Stomach smooth muscle (tissue), 2 donors: Measurements from ENCODE around the gene SLC10A7.

Experiments
- H3K27ac ChIP-seq: one replicate; pipeline ENCODE4 v1.7.0; 2013; ENCODE audit warnings: mild to moderate bottlenecking, low read length, inconsistent platforms
- H3K27me3 ChIP-seq, 2 donors: one replicate each; pipeline ENCODE4 v1.7.0; 2013; ENCODE audit warnings: low read length in 2 of 2; ENCODE audit not compliant: insufficient read depth in 2 of 2, control insufficient read depth in 1 of 2
- H3K36me3 ChIP-seq, 2 donors: one replicate each; pipeline ENCODE4 v1.7.0; 2013; ENCODE audit warnings: low read length in 2 of 2; ENCODE audit not compliant: control insufficient read depth in 2 of 2, insufficient read depth in 2 of 2
- H3K4me1 ChIP-seq: one replicate; pipeline ENCODE4 v1.7.0; 2013; ENCODE audit warnings: low read length; ENCODE audit not compliant: control insufficient read depth, insufficient read depth
- H3K4me3 ChIP-seq, 2 donors: one replicate each; pipeline ENCODE4 v1.7.0; 2013; ENCODE audit warnings: low read length in 2 of 2
- H3K9ac ChIP-seq, 2 donors: one replicate each; pipeline ENCODE4 v1.7.0; 2013; ENCODE audit warnings: low read length in 2 of 2, mild to moderate bottlenecking in 1 of 2
- H3K9me3 ChIP-seq, 2 donors: one replicate each; pipeline ENCODE4 v1.7.0; 2013; ENCODE audit warnings: low read length in 2 of 2; ENCODE audit not compliant: control insufficient read depth in 2 of 2
- donor health status: healthy.
- donor health status: Pancreatic carcinoma.

The SLC10A7 gene

GRCh38 chr4:146317783-146318182, 204.0 kb downstream of the SLC10A7 start:
- Histone ChIP-seq H3K9me3 (no peaks in the 10 kb centered on the region), H3K4me3 (no peak overlapping the region), H3K36me3 (no peaks in the 10 kb centered on the region), H3K9ac (no peak overlapping the region), H3K4me1 (no peaks in the 10 kb centered on the region), H3K27ac (no peak overlapping the region), H3K27me3 (no peaks in the 10 kb centered on the region)

GRCh38 chr4:146315184-146315583, 206.6 kb downstream of the SLC10A7 start:
- H3K27ac ChIP-seq = no peak overlapping the region
- no peaks in the 10 kb centered on the region for H3K27me3 ChIP-seq
- no peaks in the 10 kb centered on the region for H3K4me1 ChIP-seq
- no peaks in the 10 kb centered on the region for H3K9me3 ChIP-seq
- H3K9ac ChIP-seq = no peak overlapping the region
- H3K36me3 ChIP-seq = no peaks in the 10 kb centered on the region
- no peak overlapping the region for H3K4me3 ChIP-seq

GRCh38 chr4:146311238-146311970, 210.3 kb downstream of the SLC10A7 start:
- no peaks in the 10 kb centered on the region for H3K27me3 ChIP-seq
- no peak overlapping the region for H3K4me3 ChIP-seq
- no peak overlapping the region for H3K9ac ChIP-seq
- H3K4me1 ChIP-seq = no peaks in the 10 kb centered on the region
- no peaks in the 10 kb centered on the region for H3K9me3 ChIP-seq
- no peak overlapping the region for H3K27ac ChIP-seq
- H3K36me3 ChIP-seq = no peaks in the 10 kb centered on the region

GRCh38 chr4:146310319-146311021, 211.3 kb downstream of the SLC10A7 start:
- H3K36me3 ChIP-seq = no peaks in the 10 kb centered on the region
- H3K4me3 ChIP-seq = no peak overlapping the region
- H3K27ac ChIP-seq = no peak overlapping the region
- no peaks in the 10 kb centered on the region for H3K9me3 ChIP-seq
- no peak overlapping the region for H3K9ac ChIP-seq
- no peaks in the 10 kb centered on the region for H3K27me3 ChIP-seq
- H3K4me1 ChIP-seq = no peaks in the 10 kb centered on the region

- no peaks in the 10 kb centered on the region for H3K9me3 ChIP-seq
- H3K36me3 ChIP-seq = no peaks in the 10 kb centered on the region
- no peak overlapping the region for H3K4me3 ChIP-seq
- no peaks in the 10 kb centered on the region for H3K27me3 ChIP-seq
- no peak overlapping the region for H3K9ac ChIP-seq
- H3K27ac ChIP-seq = no peak overlapping the region
- no peaks in the 10 kb centered on the region for H3K4me1 ChIP-seq
Measured at GRCh38 chr4:146308951-146309350, 212.8 kb downstream of the SLC10A7 start.

GRCh38 chr4:146302822-146303221, 218.9 kb downstream of the SLC10A7 start:
- Histone ChIP-seq H3K4me1 (no peaks in the 10 kb centered on the region), H3K36me3 (no peaks in the 10 kb centered on the region), H3K27me3 (no peaks in the 10 kb centered on the region), H3K4me3 (no peak overlapping the region), H3K9me3 (no peaks in the 10 kb centered on the region), H3K27ac (no peak overlapping the region), H3K9ac (no peak overlapping the region)

- Histone ChIP-seq H3K27ac (no peak overlapping the region), H3K27me3 (no peaks in the 10 kb centered on the region), H3K9me3 (no peaks in the 10 kb centered on the region), H3K4me3 (no peak overlapping the region), H3K9ac (no peak overlapping the region), H3K36me3 (no peaks in the 10 kb centered on the region), H3K4me1 (no peaks in the 10 kb centered on the region)
Measured at GRCh38 chr4:146299607-146300006, 222.1 kb downstream of the SLC10A7 start.

- Histone ChIP-seq H3K27ac (no peak overlapping the region), H3K9ac (no peak overlapping the region), H3K9me3 (no peaks in the 10 kb centered on the region), H3K27me3 (no peaks in the 10 kb centered on the region), H3K4me3 (no peak overlapping the region), H3K36me3 (no peaks in the 10 kb centered on the region), H3K4me1 (no peaks in the 10 kb centered on the region)
Measured at GRCh38 chr4:146294776-146295175, 227.0 kb downstream of the SLC10A7 start.

GRCh38 chr4:146292508-146292907, 229.2 kb downstream of the SLC10A7 start:
- H3K9me3 ChIP-seq = no peaks in the 10 kb centered on the region
- H3K4me1 ChIP-seq = no peaks in the 10 kb centered on the region
- H3K4me3 ChIP-seq = no peak overlapping the region
- H3K9ac ChIP-seq = no peak overlapping the region
- H3K36me3 ChIP-seq = no peaks in the 10 kb centered on the region
- no peak overlapping the region for H3K27ac ChIP-seq
- H3K27me3 ChIP-seq = no peaks in the 10 kb centered on the region

GRCh38 chr4:146291313-146291712, 230.4 kb downstream of the SLC10A7 start:
- H3K27me3 ChIP-seq = no peaks in the 10 kb centered on the region
- peaks cover 0 to 3% of the 10 kb centered on the region in 2 donors for H3K36me3 ChIP-seq
- no peaks in the 10 kb centered on the region for H3K9me3 ChIP-seq
- no peak overlapping the region for H3K27ac ChIP-seq
- H3K4me3 ChIP-seq = no peak overlapping the region
- H3K4me1 ChIP-seq = no peaks in the 10 kb centered on the region
- no peak overlapping the region for H3K9ac ChIP-seq

- Histone ChIP-seq H3K4me3 (no peak overlapping the region), H3K27ac (no peak overlapping the region)
Measured at GRCh38 chr4:146288193-146288592, 233.5 kb downstream of the SLC10A7 start.

More at GRCh38 chr4:146288193-146288592, 233.5 kb downstream of the SLC10A7 start:
- Histone ChIP-seq H3K27me3 (no peaks in the 10 kb centered on the region), H3K9ac (no peak overlapping the region), H3K36me3 (peaks cover 0 to 3% of the 10 kb centered on the region in 2 donors), H3K9me3 (no peaks in the 10 kb centered on the region), H3K4me1 (no peaks in the 10 kb centered on the region)
